Natural killer cell (primary cell): ENCODE data around the gene AXDND1. TPM values are rescaled to one million over a fixed set of nuclear protein-coding genes. Genes with fewer than 3 reads are reported as not detected.
A peak's percentile ranks its signal among the peaks of the same experiment; 100 is the strongest.

ENCODE experiments used
- ATAC-seq, 3 donors: fragments of 150-1000 bp in 2 of 3; fragments of 200-7000 bp in 1 of 3; cut with Tn5 transposase; 1 replicate in 1 of 3; 2 replicates in 2 of 3; pipeline ENCODE4 v1.10.0; 2021; ENCODE audit warnings: mild to moderate bottlenecking in 2 of 3, moderate library complexity in 2 of 3
- DNase-seq, 2 donors: peaks; one replicate each; pipeline versions ENCODE4 v3.0.0 to v3.0.0-alpha.2; 2013 to 2021; ENCODE audit warnings: mixed read lengths in 1 of 2
- H3K27ac ChIP-seq: one replicate; pipeline ENCODE4 v1.5.1; 2013; ENCODE audit warnings: mild to moderate bottlenecking, low read length
- H3K27me3 ChIP-seq: one replicate; pipeline ENCODE4 v1.6.1; 2013; ENCODE audit warnings: low read length; ENCODE audit not compliant: control insufficient read depth, insufficient read depth
- H3K36me3 ChIP-seq: one replicate; pipeline ENCODE4 v1.6.1; 2013; ENCODE audit warnings: low read length; ENCODE audit not compliant: control insufficient read depth, insufficient read depth
- H3K4me1 ChIP-seq: one replicate; pipeline ENCODE4 v1.6.1; 2013; ENCODE audit warnings: low read length; ENCODE audit not compliant: control insufficient read depth, insufficient read depth
- H3K4me3 ChIP-seq: one replicate; pipeline ENCODE4 v1.5.1; 2013; ENCODE audit warnings: low read length
- H3K9me3 ChIP-seq: one replicate; pipeline ENCODE4 v1.6.1; 2013; ENCODE audit warnings: low read length; ENCODE audit not compliant: control insufficient read depth, insufficient read depth
- H3K27ac Mint-ChIP-seq, 2 donors: one replicate each; pipeline ENCODE4 v1.8.0; 2022; ENCODE audit warnings: mild to moderate bottlenecking in 2 of 2, mixed read lengths in 2 of 2, moderate library complexity in 1 of 2
- H3K27me3 Mint-ChIP-seq, 2 donors: one replicate each; pipeline ENCODE4 v1.8.0; 2022; ENCODE audit warnings: low read depth in 2 of 2, mixed read lengths in 2 of 2
- H3K36me3 Mint-ChIP-seq: one replicate; pipeline ENCODE4 v1.8.0; 2022; ENCODE audit warnings: mixed read lengths
- H3K4me1 Mint-ChIP-seq, 2 donors: one replicate each; pipeline ENCODE4 v1.8.0; 2022; ENCODE audit warnings: mixed read lengths in 2 of 2
- H3K4me3 Mint-ChIP-seq: one replicate; pipeline ENCODE4 v1.8.0; 2022; ENCODE audit warnings: mild to moderate bottlenecking, moderate library complexity, mixed read lengths
- H3K9me3 Mint-ChIP-seq, 2 donors: one replicate each; pipeline ENCODE4 v1.8.0; 2022; ENCODE audit warnings: mixed read lengths in 2 of 2
- CTCF ChIP-seq: fragments of 200-600 bp; IDR thresholded peaks from one replicate; pipeline ENCODE4 v1.8.0; 2022; ENCODE audit warnings: antibody characterized with exemption
- WGBS: methylation state at CpG from one replicate; pipeline ENCODE4 v1.1.7; 2013; ENCODE audit warnings: missing lambda C conversion rate; ENCODE audit not compliant: insufficient coverage; 5-methylcytosine and 5-hydroxymethylcytosine counted together
- intact Hi-C: fragments of 100-400 bp; cut with micrococcal nuclease; formaldehyde crosslinking; loops from one replicate; pipeline ENCODE4 v1.14.2; 2022
- total RNA-seq, 4 donors: library from RNA; stranded (reverse); fragments of 120-200 nt in 1 of 4; gene quantifications; one replicate each; pipeline versions ENCODE4 v1.2.3 to v1.2.4, GENCODE V29; 2013 to 2022

The AXDND1 gene
- total RNA-seq, 3 donors from 2014 or later (not counting 1 experiment from before 2014, with no cell fraction given) = 0.78 to 2.0 (median 1.7) TPM

GRCh38 chr1:179591592-179592580 is 226.1 kb downstream of the AXDND1 start, which contains the start of gene TDRD5:
Gene TDRD5, plus strand, starts transcription at chr1:179591832. Its CDS starts 784 bp downstream, at chr1:179592616.
- intact Hi-C loops = no loop called here
- no peaks in the 10 kb centered on the region for H3K36me3 ChIP-seq
- no peak for TF ChIP-seq CTCF
- H3K4me3 ChIP-seq = no peak within 1 kb of the TSS
- Mint-ChIP-seq H3K4me1 (no peaks in the 10 kb centered on the region), H3K27ac (no peak within 1 kb of the TSS), H3K9me3 (no peaks in the 10 kb centered on the region), H3K4me3 (no peak within 1 kb of the TSS), H3K36me3 (no peaks in the 10 kb centered on the region), H3K27me3 (peaks cover 17 to 38% of the 10 kb centered on the region in 2 donors)
- DNase-seq (no peak), ATAC-seq (no peak)
- 25% methylated on average over 75 of the region's 75 CpGs for WGBS
- peaks cover 2% of the 10 kb centered on the region for H3K27me3 ChIP-seq
- H3K9me3 ChIP-seq = no peaks in the 10 kb centered on the region
- no peaks in the 10 kb centered on the region for H3K4me1 ChIP-seq
- H3K27ac ChIP-seq = no peak within 1 kb of the TSS

DNA sequence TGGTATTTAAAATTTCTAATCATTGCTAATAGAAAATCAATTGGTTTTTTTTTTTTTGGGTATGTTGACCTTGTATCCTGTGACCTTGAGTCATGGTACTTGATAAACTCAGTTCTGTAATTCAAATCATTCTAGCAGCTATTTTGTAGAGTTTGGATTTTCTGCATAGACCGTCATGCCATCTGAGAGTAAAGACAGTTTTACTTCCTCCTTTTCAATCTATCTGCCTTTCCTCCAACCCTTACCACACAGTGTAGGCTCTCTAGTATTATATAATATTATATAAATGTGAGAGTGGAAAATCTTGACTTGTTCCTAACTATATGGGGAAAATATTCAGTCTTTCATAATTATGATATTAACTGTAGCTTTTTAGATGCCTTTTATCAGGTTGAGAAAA is 232.9 kb downstream of the AXDND1 start:
- no CpG with 5 or more reads among the region's 1 CpG for WGBS
- ATAC-seq (no peak), DNase-seq (no peak)
- Histone ChIP-seq H3K4me1 (no peaks in the 10 kb centered on the region), H3K27me3 (peaks cover 2% of the 10 kb centered on the region), H3K9me3 (no peaks in the 10 kb centered on the region), H3K4me3 (no peak overlapping the region), H3K27ac (no peak overlapping the region), H3K36me3 (no peaks in the 10 kb centered on the region)
- no peak overlapping the region for H3K4me3 Mint-ChIP-seq
- peaks cover 4% of the 10 kb centered on the region in 2 donors for H3K9me3 Mint-ChIP-seq
- no peak for TF ChIP-seq CTCF
- no peaks in the 10 kb centered on the region for H3K36me3 Mint-ChIP-seq
- no peak overlapping the region for H3K27ac Mint-ChIP-seq
- no peaks in the 10 kb centered on the region for H3K4me1 Mint-ChIP-seq
- H3K27me3 Mint-ChIP-seq = peaks cover under 1 to 7% of the 10 kb centered on the region in 2 donors
- intact Hi-C loops = no loop called here

- Histone ChIP-seq H3K4me3 (no peak overlapping the region), H3K9me3 (no peaks in the 10 kb centered on the region), H3K4me1 (no peaks in the 10 kb centered on the region), H3K27ac (no peak overlapping the region), H3K27me3 (peaks cover 2% of the 10 kb centered on the region), H3K36me3 (no peaks in the 10 kb centered on the region)
- DNase-seq = peak in 1 of 2 donors; percentile 18
- Mint-ChIP-seq H3K4me3 (no peak overlapping the region), H3K27ac (no peak overlapping the region), H3K27me3 (peaks cover 0 to 7% of the 10 kb centered on the region in 2 donors), H3K4me1 (no peaks in the 10 kb centered on the region), H3K9me3 (peaks cover 6 to 8% of the 10 kb centered on the region in 2 donors), H3K36me3 (no peaks in the 10 kb centered on the region)
- no peak for ATAC-seq
- TF ChIP-seq CTCF = no peak
- intact Hi-C loops = no loop called here
These were observed 234.0 kb downstream of the AXDND1 start for GRCh38 chr1:179599623-179600249.
